Measurements from ENCODE around the gene SHLD1.

Gene SHLD1

GRCh38 chr20:5855939-5856338 is 105.7 kb downstream of the SHLD1 start:
- DNase-seq, result no peak

DNA sequence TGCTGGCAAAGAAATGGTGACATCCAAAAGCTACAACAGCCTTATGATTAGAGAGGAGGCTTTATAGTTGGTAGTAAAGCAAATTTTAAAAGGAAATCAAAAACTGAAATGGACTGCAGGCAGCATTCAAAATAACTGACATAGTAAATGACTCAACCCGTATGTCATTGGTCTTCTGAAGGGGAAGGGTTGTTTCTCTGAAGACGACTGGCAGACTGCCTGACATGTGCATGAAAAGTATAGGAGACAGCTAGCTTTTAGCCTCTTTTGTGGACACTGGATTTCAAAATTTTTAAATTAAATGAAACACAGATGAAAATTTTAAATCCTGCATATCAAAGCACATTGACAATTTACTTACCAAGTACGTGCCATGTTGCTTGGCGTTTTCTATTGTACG is 109.4 kb downstream of the SHLD1 start:
- peak; percentile 11 to 29 (median 13) for DNase-seq

GRCh38 chr20:5862703-5863039 is 112.5 kb downstream of the SHLD1 start:
- no peak for DNase-seq

- DNase-seq, result peak; percentile 71 to 83 (median 80)
Measured at GRCh38 chr20:5863040-5863833, 113.0 kb downstream of the SHLD1 start.

- DNase-seq, result no peak
Measured at GRCh38 chr20:5864428-5864827, 114.2 kb downstream of the SHLD1 start.

DNA sequence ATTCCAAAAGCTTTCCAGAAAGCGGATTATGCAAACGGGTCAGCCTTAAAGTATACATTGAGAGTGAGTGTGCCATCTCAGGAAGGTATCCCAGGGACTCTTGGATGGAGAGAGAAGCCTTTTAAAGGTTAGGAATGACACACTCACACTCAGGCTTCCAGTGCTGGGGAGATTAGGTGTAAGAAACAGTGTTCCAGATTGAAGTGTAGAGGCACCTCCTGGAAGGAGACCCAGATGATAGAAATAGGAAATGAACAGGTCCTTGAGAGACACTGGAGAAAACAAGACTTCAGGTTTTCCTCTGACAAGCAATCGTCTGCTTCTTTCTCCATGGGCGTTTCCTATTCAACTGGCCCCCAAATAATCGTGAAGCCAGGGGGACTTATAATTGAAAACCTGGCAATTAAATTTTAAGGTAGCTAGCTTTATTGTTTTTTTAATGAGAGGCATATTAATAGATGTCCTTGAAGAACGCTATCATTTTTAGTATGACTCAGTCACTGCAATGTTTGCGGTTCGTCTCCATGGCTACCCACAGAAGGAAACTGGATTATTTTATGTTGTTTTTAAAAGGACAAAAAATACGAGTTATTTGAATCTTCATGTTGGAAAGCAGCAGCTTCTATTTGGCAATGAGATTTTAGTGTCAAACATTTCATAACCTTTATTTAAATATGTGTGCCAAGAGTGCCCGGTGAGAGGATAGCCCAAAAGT is 114.8 kb downstream of the SHLD1 start:
- peak; percentile 25 to 45 (median 42) for DNase-seq

DNA sequence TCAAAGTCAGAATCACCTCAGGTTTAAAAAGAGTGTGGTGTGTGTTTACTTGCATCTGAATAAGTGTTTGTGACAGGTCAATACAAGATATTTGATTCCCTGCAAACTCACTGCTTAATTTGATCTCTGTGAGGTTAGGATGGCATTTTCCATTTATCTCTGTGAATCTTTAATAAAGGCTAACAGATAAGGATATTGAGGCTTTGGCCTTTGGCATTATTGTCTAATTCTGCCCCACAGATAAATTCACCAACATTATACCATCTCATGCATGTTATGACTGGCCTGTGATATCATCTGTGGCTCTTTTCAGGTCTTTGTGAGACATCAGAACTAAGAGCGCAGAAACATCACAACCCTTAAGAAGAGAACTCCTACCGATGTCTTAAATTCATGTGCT is 115.4 kb downstream of the SHLD1 start:
- DNase-seq, result no peak

- no peak for DNase-seq
Measured at GRCh38 chr20:5870568-5870981, 120.4 kb downstream of the SHLD1 start.

GRCh38 chr20:5871459-5872410 is 121.5 kb downstream of the SHLD1 start:
- DNase-seq, result no peak

- no peak for DNase-seq
Measured at GRCh38 chr20:5877128-5877527, 126.9 kb downstream of the SHLD1 start.

- no peak for DNase-seq
Measured at GRCh38 chr20:5880326-5880725, 130.1 kb downstream of the SHLD1 start.

DNA sequence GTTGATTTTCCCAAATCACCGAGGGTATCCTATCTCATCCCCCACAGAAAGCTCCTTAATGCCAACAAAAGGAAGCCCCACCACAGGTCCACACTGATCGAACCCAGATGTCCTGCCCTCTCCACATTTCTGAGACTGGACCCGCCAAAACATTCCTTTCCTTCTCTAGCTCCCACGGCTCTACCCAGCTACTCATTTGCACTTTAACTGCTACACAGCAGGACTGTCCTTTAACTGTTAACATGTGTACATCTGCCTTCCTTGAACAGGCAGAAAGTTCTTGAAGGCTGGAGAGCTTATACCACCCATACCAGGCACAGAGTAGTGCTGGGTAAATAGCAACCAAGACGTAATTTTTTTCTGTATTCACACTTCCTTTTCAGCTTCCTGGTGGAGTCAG is 131.5 kb downstream of the SHLD1 start:
- no peak for DNase-seq

GRCh38 chr20:5882166-5882565 is 132.0 kb downstream of the SHLD1 start:
- DNase-seq, result no peak

- DNase-seq, result no peak
Measured at GRCh38 chr20:5884465-5885335, 134.5 kb downstream of the SHLD1 start.

GRCh38 chr20:5885866-5886265 is 135.7 kb downstream of the SHLD1 start:
- no peak for DNase-seq

DNA sequence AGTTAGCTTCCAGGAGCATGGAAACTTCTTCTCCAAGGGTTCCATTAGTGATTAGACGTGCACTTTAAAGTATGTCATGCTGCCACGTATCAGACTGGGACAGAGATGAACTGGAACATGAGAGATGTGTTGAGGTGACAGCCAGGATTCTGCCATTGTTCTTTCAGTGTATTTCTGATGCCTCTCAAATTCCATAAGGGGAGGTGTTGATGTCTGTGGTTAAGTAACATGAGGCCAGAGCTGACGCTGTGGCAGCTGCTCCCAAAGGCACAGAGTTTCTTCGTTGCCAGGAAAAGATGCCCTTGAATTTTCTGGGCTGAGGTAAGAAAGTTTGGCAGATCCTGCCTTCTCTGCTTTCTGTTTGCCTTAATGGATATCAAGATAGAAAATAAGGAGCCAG is 136.6 kb downstream of the SHLD1 start:
- DNase-seq, result no peak

DNA sequence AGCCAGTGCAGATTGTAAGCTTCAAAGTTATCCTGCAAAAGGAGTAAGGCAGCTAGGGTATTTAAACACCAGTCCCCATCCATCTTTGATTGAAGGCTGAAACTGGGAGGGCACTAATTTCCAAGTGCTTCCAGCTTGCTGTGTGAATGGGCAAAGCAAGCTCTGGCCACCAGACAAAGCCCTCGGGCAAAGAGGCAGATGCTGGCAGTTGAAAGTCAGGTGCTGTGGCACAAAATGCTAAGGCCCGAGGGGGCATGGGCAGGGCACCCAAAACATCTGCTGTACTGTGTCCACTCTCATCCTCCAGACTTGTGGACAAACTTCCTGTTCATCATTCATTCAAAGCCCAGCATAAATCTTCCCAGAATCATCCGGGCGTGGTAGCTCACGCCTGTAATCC is 137.2 kb downstream of the SHLD1 start:
- DNase-seq, result no peak

DNA sequence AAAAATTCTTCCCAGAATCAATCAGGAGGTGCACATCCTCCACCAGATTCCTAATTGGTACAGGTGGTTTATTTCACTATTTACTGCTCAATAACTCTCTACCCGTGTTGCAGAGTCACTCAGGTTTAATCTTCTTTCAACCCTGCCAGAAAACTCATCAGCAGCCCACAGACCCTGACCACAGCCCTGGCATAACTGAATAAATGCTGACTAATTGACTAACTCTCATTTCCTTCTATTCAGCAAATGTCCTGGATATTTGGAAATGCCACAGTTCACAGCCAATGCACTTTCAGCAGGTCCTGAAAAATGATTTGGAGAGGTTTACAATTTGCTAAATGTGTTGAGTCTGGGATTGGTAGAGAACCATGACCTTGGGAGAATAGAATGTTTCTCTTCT is 137.8 kb downstream of the SHLD1 start:
- DNase-seq, result peak in 1 of 3 donors; percentile 28

DNA sequence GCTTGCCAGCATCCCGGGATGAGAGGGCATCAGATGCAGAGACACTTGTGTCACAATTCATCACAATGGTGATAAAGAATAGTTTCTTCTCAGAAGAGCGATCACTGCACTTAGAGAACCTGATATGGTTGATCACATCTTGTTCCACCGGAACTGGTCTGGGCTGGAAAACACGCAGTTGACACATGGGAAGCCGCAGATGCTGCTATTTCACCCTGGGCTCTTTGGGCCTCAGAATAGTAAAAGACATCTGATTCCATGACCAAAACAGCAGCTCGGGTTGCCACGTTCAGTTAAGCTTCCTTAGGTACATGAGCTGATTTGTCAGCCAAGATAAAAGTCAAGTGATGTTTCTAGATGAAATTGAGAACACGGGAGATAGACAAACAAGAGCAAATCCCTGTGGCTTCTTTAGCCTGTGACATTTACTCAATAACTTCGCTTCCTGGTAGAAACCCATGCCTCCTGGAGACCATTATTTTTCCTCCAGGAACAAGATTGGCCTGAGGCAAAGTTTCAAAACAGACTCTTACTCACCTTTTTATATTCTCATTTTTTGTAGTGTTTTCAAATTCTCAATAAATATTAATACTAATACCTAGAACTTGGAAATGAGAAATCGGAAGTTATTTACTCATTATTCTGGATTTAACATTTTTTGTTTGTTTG is 140.7 kb downstream of the SHLD1 start:
- DNase-seq, result no peak

DNA sequence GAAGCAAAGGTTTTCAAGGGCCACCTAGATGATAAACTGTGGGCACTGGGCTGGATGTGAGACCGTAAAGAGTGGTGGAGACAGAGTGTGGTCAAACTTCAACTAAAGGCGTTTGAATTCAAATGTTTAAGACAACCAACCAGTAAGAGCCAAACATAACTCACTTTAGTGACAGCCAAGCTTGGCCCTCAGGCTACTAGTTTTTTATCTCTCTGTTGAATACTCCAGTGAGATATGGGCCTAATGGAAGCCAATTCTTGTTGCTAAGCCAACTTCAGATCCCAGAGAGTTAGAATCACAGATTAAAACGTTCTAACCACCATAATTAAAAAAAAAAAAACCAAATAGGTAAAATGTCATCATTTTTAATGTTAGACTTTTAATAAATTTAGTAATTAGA is 142.9 kb downstream of the SHLD1 start:
- no peak for DNase-seq

GRCh38 chr20:5893621-5894020 is 143.4 kb downstream of the SHLD1 start:
- DNase-seq, result no peak

GRCh38 chr20:5895626-5896025 is 145.4 kb downstream of the SHLD1 start:
- DNase-seq, result peak; percentile 33 to 77 (median 69)

All from suppressor macrophage treated with lipopolysaccharide for 1 hour (primary cell).